Neuronal stem cell (in vitro differentiated cells): ENCODE measurements around the gene CD248.

ENCODE experiments used
- DNase-seq: peaks from one replicate; pipeline ENCODE4 v3.0.0-alpha.2; 2013; ENCODE audit warnings: low spot score
- H2AFZ ChIP-seq: one replicate; pipeline ENCODE4 v1.6.1; 2013; ENCODE audit warnings: mild to moderate bottlenecking, low read length, inconsistent platforms
- H2AK5ac ChIP-seq: 2 replicates; pipeline ENCODE4 v1.6.1; 2013; ENCODE audit warnings: low read depth, mild to moderate bottlenecking, inconsistent platforms, low read length, moderate library complexity, mixed read lengths
- H2BK120ac ChIP-seq: 2 replicates; pipeline ENCODE4 v1.6.1; 2013; ENCODE audit warnings: low read depth, mild to moderate bottlenecking, inconsistent platforms, low read length, moderate library complexity, mixed read lengths
- H2BK12ac ChIP-seq: one replicate; pipeline ENCODE4 v1.6.1; 2013; ENCODE audit warnings: low read length, inconsistent platforms
- H2BK15ac ChIP-seq: 2 replicates; pipeline ENCODE4 v1.6.1; 2013; ENCODE audit warnings: mild to moderate bottlenecking, low read length, inconsistent platforms, mixed read lengths
- H2BK5ac ChIP-seq: one replicate; pipeline ENCODE4 v1.6.1; 2013; ENCODE audit warnings: inconsistent platforms, mild to moderate bottlenecking, low read length, moderate library complexity
- H3K14ac ChIP-seq: one replicate; pipeline ENCODE4 v1.6.1; 2013; ENCODE audit warnings: low read length, inconsistent platforms
- H3K18ac ChIP-seq: 2 replicates; pipeline ENCODE4 v1.6.1; 2013; ENCODE audit warnings: low read length, inconsistent platforms
- H3K23ac ChIP-seq: 2 replicates; pipeline ENCODE4 v1.6.1; 2013; ENCODE audit warnings: low read depth, mild to moderate bottlenecking, mixed read lengths, low read length, inconsistent platforms; ENCODE audit not compliant: poor library complexity
- H3K27ac ChIP-seq: replicated peaks from 3 replicates; pipeline ENCODE4 v1.5.1; 2013; ENCODE audit warnings: low read length, inconsistent platforms
- H3K27me3 ChIP-seq, 3 experiments: 2 replicates each; pipeline ENCODE4 v1.6.1; 2013; ENCODE audit warnings: low read length in 3 of 3, mild to moderate bottlenecking in 2 of 3, inconsistent platforms in 1 of 3, low read depth in 1 of 3, mixed read lengths in 1 of 3, moderate library complexity in 1 of 3; ENCODE audit not compliant: control insufficient read depth in 3 of 3, insufficient read depth in 3 of 3
- H3K36me3 ChIP-seq, 2 donors: replicated peaks in 1 of 2; 2 replicates each; pipeline ENCODE4 v1.6.1; 2013; ENCODE audit warnings: low read length in 2 of 2; ENCODE audit not compliant: control insufficient read depth in 2 of 2, insufficient read depth in 2 of 2
- H3K4ac ChIP-seq: 2 replicates; pipeline ENCODE4 v1.6.1; 2013; ENCODE audit warnings: inconsistent platforms, mild to moderate bottlenecking, low read length, moderate library complexity
- H3K4me1 ChIP-seq, 2 donors: 1 replicate in 1 of 2; 2 replicates in 1 of 2; pipeline ENCODE4 v1.6.1; 2013; ENCODE audit warnings: low read length in 2 of 2, low read depth in 1 of 2; ENCODE audit not compliant: control insufficient read depth in 2 of 2, insufficient read depth in 1 of 2
- H3K4me2 ChIP-seq: one replicate; pipeline ENCODE4 v1.6.1; 2013; ENCODE audit warnings: mild to moderate bottlenecking, low read length, inconsistent platforms; ENCODE audit not compliant: insufficient read depth, poor library complexity, severe bottlenecking
- H3K4me3 ChIP-seq, 2 donors: 2 replicates each; pipeline ENCODE4 v1.5.1; 2013; ENCODE audit warnings: low read length in 2 of 2, mild to moderate bottlenecking in 2 of 2, inconsistent platforms in 1 of 2, moderate library complexity in 1 of 2
- H3K79me1 ChIP-seq: one replicate; pipeline ENCODE4 v1.6.1; 2013; ENCODE audit warnings: low read depth, mild to moderate bottlenecking, inconsistent platforms, low read length, moderate library complexity
- H3K9ac ChIP-seq: one replicate; pipeline ENCODE4 v1.6.1; 2013; ENCODE audit warnings: mild to moderate bottlenecking, low read depth, low read length, inconsistent platforms; ENCODE audit not compliant: poor library complexity
- H3K9me3 ChIP-seq, 2 donors: replicated peaks in 1 of 2; 2 replicates each; pipeline versions ENCODE3 to v1.6.1; 2013; ENCODE audit warnings: low read length in 2 of 2, mild to moderate bottlenecking in 2 of 2, inconsistent platforms in 1 of 2, low read depth in 1 of 2, mixed read lengths in 1 of 2, moderate library complexity in 1 of 2; ENCODE audit not compliant: control insufficient read depth in 2 of 2, insufficient read depth in 1 of 2
- H4K8ac ChIP-seq: one replicate; pipeline ENCODE4 v1.6.1; 2013; ENCODE audit warnings: low read depth, mild to moderate bottlenecking, inconsistent platforms, low read length, moderate library complexity
- H4K91ac ChIP-seq: one replicate; pipeline ENCODE4 v1.6.1; 2013; ENCODE audit warnings: low read length, low read depth, mild to moderate bottlenecking, inconsistent platforms; ENCODE audit not compliant: poor library complexity
- WGBS, 2 donors: extraction: QIAGEN DNeasy Blood & Tissue Kit; methylation state at CpG; one replicate each; pipeline ENCODE4 v1.1.7; 2013; ENCODE audit warnings: missing lambda C conversion rate in 2 of 2, mixed read lengths in 1 of 2; ENCODE audit not compliant: insufficient read length in 2 of 2, insufficient replicate concordance in 1 of 2; ENCODE audit errors: extremely low coverage in 2 of 2; 5-methylcytosine and 5-hydroxymethylcytosine counted together

CD248 gene

DNA sequence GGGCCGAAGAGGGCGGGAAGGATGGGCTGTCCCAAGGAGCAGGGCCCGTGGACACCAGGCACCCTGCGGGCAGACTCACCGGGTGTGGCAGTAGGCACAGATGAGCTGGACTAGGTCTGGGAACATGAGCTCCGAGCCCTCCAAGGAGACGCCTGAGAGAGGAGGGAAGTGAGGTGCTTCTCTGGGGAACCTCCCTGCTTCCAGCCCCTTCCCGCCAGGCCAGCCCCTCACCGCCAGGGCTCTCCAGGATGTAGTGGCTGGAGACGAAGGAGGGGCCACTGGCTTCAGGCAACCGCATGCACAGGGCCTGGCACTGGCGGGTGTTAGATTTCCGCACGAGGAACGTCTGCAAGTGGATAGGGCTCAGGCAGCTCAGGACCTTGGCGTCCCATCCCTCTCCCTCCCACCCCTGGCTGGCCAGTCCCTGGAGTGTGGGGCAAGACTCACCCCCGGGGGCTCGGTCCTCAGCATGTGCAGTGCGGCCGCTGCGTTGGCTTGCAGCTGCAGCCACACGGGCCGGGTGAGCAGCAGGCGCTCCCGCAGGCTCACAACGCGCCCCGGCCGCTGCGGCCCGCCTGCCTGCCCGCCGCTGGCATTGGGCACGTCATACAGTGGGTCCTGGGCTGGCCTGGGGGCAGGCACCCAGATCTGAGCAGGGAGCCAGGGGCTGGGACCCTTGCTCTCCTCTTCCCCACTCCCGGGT, 18.8 kb upstream of the CD248 start:
- Histone ChIP-seq H2BK15ac (peak overlapping the region; percentile 99), H4K91ac (no peak overlapping the region), H3K23ac (peak overlapping the region; percentile 81), H2AFZ (peak overlapping the region; percentile 87), H3K14ac (peak overlapping the region; percentile 94), H3K36me3 (peaks cover 19 to 28% of the 10 kb centered on the region in 2 donors), H3K4me1 (peaks cover 15 to 24% of the 10 kb centered on the region in 2 donors), H2BK5ac (peak overlapping the region; percentile 75), H3K9me3 (no peaks in the 10 kb centered on the region), H2AK5ac (peak overlapping the region; percentile 0), H3K4me3 (peak overlapping the region; percentile 53 to 76), H3K4ac (peak overlapping the region; percentile 37), H3K18ac (peak overlapping the region; percentile 61), H4K8ac (peak overlapping the region; percentile 7), H2BK120ac (no peak overlapping the region), H3K9ac (peak overlapping the region; percentile 81), H3K4me2 (peak overlapping the region; percentile 97), H3K27ac (no peak overlapping the region), H3K79me1 (peaks cover 5% of the 10 kb centered on the region), H2BK12ac (peak overlapping the region; percentile 97), H3K27me3 (no peaks in the 10 kb centered on the region)
- no peak for DNase-seq
- no CpG with 5 or more reads among the region's 35 CpGs for WGBS, 2 donors

GRCh38 chr11:66334605-66335442, 18.0 kb upstream of the CD248 start:
- Histone ChIP-seq H3K9me3 (no peaks in the 10 kb centered on the region), H3K23ac (peak overlapping the region; percentile 81), H4K8ac (peak overlapping the region; percentile 17), H3K4me1 (peaks cover 15 to 24% of the 10 kb centered on the region in 2 donors), H2BK12ac (peak overlapping the region; percentile 99), H3K27ac (no peak overlapping the region), H3K36me3 (peaks cover 14 to 19% of the 10 kb centered on the region in 2 donors), H2BK5ac (peak overlapping the region; percentile 77), H2BK15ac (peak overlapping the region; percentile 98), H3K27me3 (no peaks in the 10 kb centered on the region), H2AK5ac (peak overlapping the region; percentile 12), H3K4me3 (peak overlapping the region in 1 of 2 donors; percentile 53), H2BK120ac (no peak overlapping the region), H3K18ac (peak overlapping the region; percentile 76), H3K79me1 (peaks cover 5% of the 10 kb centered on the region), H3K9ac (peak overlapping the region; percentile 70), H3K4ac (no peak overlapping the region), H4K91ac (peak overlapping the region; percentile 24), H3K4me2 (peak overlapping the region; percentile 97), H3K14ac (no peak overlapping the region), H2AFZ (peak overlapping the region; percentile 87)
- DNase-seq, result no peak
- WGBS, 2 donors, result no CpG with 5 or more reads among the region's 42 CpGs

DNA sequence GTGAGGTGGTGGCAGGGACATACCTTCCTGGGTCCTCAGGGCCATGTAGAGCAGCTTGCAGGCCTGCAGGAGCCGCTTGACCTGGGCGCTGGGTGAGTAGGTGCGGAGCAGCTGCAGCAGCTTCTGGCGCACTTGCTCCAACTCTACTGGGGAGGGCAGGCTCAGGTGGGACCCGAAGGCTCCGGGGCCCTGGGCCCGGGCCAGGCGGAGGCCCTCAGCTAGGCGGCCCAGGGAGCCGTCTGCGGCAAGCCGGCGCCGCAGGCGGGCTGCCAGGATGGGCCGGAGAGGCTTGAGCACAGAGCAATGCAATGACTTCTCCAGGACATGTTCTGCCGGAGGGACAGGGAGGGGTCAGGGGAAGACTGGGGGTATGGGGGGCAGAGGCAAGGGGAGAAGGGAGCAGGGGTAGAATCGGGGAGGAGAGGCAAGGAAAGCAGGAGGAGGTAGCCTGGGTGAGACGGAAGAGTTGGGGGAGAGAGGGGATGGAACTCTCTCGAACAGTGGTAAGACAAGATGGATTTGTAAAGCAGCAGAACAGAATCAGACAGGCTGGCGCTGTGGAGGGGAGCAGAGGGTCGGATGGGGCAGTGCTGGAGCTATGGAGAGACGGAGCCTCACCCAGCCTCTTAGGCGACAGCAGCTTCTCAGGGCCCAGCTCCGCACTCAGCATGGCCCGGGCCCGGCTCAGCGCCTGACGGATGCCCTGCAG, 17.2 kb upstream of the CD248 start:
- H3K23ac ChIP-seq, result no peak overlapping the region
- H3K14ac ChIP-seq, result no peak overlapping the region
- peaks cover 12% of the 10 kb centered on the region in 2 donors for H3K36me3 ChIP-seq
- H3K79me1 ChIP-seq, result peaks cover 5% of the 10 kb centered on the region
- H3K9me3 ChIP-seq, result no peaks in the 10 kb centered on the region
- H2BK12ac ChIP-seq, result peak overlapping the region; percentile 99
- WGBS, 2 donors, result no CpG with 5 or more reads among the region's 29 CpGs
- H2AK5ac ChIP-seq, result peak overlapping the region; percentile 12
- H2BK120ac ChIP-seq, result no peak overlapping the region
- no peak overlapping the region for H2AFZ ChIP-seq
- peaks cover 15 to 24% of the 10 kb centered on the region in 2 donors for H3K4me1 ChIP-seq
- no peak overlapping the region for H3K4ac ChIP-seq
- H3K27ac ChIP-seq, result no peak overlapping the region
- H4K8ac ChIP-seq, result peak overlapping the region; percentile 17
- H3K9ac ChIP-seq, result no peak overlapping the region
- H3K18ac ChIP-seq, result no peak overlapping the region
- H3K4me2 ChIP-seq, result no peak overlapping the region
- peak overlapping the region; percentile 1 for H2BK15ac ChIP-seq
- no peak overlapping the region for H4K91ac ChIP-seq
- no peak overlapping the region for H3K4me3 ChIP-seq
- H2BK5ac ChIP-seq, result peak overlapping the region; percentile 77
- no peaks in the 10 kb centered on the region for H3K27me3 ChIP-seq
- no peak for DNase-seq
